Right atrium auricular region (tissue), 2 donors: Measurements from ENCODE around the gene DGKE. TPM values are rescaled to one million over a fixed set of nuclear protein-coding genes. Genes with fewer than 3 reads are reported as not detected.

Experiments
- DNase-seq: peaks from one replicate; pipeline ENCODE4 v3.0.0-alpha.2; 2019; ENCODE audit warnings: low spot score
- H3K27ac ChIP-seq, 2 donors: fragments of 200-600 bp; sonication (generic); 1 replicate in 1 of 2; 2 replicates in 1 of 2; pipeline ENCODE4 v1.5.1; 2016 to 2019
- H3K27me3 ChIP-seq, 2 donors: fragments of 200-600 bp; sonication (generic); one replicate each; pipeline versions ENCODE4 v1.5.1 to v1.6.0; 2017 to 2019
- H3K36me3 ChIP-seq: fragments of 200-600 bp; sonication (generic); one replicate; pipeline ENCODE4 v1.5.1; 2016
- H3K4me1 ChIP-seq, 2 donors: fragments of 200-600 bp; sonication (generic); one replicate each; pipeline versions ENCODE4 v1.5.1 to v1.6.0; 2017 to 2019
- H3K4me3 ChIP-seq, 2 donors: fragments of 200-600 bp; sonication (generic); 1 replicate in 1 of 2; 2 replicates in 1 of 2; pipeline ENCODE4 v1.5.1; 2017 to 2019; ENCODE audit warnings: mild to moderate bottlenecking in 1 of 2, moderate library complexity in 1 of 2
- H3K9me3 ChIP-seq, 2 donors: fragments of 200-600 bp; sonication (generic); one replicate each; pipeline ENCODE4 v1.5.1; 2019
- total RNA-seq, 2 donors: library from RNA; depleted of rRNA; stranded (reverse); fragments of >200 nt; gene quantifications; one replicate each; pipeline ENCODE4 v1.1.0, GENCODE V29; 2016
- TF ChIP-seq, protein P1 (sequence below), 2 donors: fragments of 200-600 bp; sonication (generic); IDR thresholded peaks; one replicate each; pipeline ENCODE4 v1.5.1; 2019; ENCODE audit warnings: antibody characterized with exemption in 2 of 2

Gene DGKE
- total RNA-seq, 2 donors from 2014 or later, result 3.4 to 3.7 TPM

DNA sequence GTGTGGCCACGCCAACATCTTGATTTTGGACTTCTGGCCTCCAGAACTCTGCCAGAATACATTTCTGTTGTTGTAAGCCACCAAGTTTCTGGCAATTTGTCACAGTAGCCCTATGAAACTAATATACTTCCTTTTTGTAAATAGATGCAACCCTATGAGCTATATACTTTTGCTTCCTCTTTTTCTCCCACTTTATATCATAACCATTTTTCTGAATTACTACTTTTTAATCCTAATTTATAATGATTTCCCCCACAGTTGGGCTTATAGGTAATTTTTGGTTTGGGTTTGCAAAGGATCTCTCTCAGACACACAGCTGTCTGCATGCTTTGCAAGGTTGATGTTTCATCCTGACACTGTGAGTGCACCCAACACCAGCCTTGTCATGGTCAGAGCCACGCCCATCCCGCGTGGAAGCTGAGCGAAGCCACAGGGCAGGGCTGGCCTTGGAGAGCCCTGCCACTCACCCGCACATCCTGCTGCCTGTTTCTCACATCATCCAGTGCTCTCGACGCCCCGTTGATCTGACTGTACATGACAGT, 74.1 kb downstream of the DGKE start:
- Histone ChIP-seq H3K27me3 (no peaks in the 10 kb centered on the region), H3K27ac (peak overlapping the region in 1 of 2 donors; percentile 18), H3K36me3 (peaks cover 45% of the 10 kb centered on the region), H3K4me3 (no peak overlapping the region), H3K4me1 (peaks cover 0 to 43% of the 10 kb centered on the region in 2 donors), H3K9me3 (no peaks in the 10 kb centered on the region)
- TF ChIP-seq, protein P1, sequence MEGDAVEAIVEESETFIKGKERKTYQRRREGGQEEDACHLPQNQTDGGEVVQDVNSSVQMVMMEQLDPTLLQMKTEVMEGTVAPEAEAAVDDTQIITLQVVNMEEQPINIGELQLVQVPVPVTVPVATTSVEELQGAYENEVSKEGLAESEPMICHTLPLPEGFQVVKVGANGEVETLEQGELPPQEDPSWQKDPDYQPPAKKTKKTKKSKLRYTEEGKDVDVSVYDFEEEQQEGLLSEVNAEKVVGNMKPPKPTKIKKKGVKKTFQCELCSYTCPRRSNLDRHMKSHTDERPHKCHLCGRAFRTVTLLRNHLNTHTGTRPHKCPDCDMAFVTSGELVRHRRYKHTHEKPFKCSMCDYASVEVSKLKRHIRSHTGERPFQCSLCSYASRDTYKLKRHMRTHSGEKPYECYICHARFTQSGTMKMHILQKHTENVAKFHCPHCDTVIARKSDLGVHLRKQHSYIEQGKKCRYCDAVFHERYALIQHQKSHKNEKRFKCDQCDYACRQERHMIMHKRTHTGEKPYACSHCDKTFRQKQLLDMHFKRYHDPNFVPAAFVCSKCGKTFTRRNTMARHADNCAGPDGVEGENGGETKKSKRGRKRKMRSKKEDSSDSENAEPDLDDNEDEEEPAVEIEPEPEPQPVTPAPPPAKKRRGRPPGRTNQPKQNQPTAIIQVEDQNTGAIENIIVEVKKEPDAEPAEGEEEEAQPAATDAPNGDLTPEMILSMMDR (IDR thresholded peaks at IDR 0.05), result no peak
- no peak for DNase-seq

DNA sequence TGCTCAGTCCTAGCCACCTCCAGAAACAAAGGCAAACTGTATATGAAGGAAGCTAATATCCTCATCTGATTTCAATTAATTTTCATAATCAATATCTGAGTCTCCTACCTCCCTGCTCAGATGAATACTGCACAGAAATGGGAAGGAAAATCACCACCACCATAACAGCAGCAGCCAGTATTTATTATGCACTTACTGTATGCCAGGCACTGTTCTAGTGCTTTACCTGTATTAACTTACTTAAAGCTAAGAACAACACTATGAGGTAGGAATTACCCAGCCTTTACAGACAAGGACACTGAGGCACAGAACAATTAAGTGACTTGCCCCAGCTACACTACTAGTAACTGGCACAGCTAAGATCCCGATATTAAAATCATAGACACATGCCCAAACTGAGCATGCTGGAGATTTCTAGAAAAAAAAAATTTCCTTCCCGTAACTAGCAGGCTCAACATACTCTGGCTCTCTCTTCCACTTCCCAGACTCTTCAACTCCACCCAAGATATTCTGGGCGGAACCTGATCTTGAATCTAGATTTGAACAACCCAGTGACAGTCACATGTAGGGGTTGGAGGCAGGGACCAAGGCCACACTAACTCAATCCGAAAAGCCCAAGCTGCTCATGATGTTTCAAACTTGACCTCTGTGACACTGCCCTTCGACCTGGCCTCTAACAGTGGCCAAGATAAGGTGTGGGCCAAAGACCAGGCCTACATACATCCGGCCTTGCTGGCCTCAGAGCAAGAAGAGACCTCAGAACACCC, 76.0 kb downstream of the DGKE start:
- Histone ChIP-seq H3K9me3 (no peaks in the 10 kb centered on the region), H3K36me3 (peaks cover 27% of the 10 kb centered on the region), H3K27ac (peak overlapping the region; percentile 20 to 86), H3K27me3 (no peaks in the 10 kb centered on the region), H3K4me3 (no peak overlapping the region), H3K4me1 (peaks cover 0 to 47% of the 10 kb centered on the region in 2 donors)
- TF ChIP-seq, protein P1 (IDR thresholded peaks at IDR 0.05), result no peak
- DNase-seq, result peak; percentile 73

DNA sequence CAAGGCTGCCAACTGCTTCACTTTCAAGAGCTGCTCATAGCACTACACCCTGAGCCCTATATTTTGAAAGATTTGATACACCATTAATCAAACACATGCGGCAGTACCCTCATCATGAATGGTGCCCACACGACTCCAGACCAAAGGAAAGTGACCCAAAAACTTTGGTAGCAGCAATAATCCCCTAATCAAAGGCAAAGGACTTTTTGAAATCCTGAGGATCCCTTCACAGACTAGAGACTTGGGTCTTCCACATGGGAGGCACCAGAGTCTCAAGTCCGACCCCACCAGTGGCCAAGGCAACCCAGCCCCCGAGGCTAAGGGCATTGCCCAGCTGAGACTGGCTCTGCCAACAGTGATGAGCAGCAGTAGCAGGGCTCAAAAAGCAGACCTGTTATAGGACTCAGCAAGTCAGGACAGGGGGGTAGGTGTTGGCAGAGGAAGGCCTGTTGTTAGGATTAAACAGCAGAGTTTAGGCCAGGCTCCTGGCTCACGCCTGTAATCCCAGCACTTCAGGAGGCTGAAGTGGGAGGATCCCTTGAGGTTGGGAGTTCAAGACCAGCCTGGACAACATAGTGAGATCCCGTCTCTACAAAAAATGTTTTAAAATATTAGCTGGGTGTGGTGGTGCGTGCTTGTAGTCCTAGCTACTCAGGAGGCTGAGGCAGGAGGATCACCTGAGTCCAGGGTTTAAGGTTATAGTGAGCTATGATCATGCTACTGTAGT, 76.7 kb downstream of the DGKE start:
- Histone ChIP-seq H3K27ac (peak overlapping the region; percentile 20 to 86), H3K4me1 (peaks cover 0 to 54% of the 10 kb centered on the region in 2 donors), H3K4me3 (no peak overlapping the region)

DNA sequence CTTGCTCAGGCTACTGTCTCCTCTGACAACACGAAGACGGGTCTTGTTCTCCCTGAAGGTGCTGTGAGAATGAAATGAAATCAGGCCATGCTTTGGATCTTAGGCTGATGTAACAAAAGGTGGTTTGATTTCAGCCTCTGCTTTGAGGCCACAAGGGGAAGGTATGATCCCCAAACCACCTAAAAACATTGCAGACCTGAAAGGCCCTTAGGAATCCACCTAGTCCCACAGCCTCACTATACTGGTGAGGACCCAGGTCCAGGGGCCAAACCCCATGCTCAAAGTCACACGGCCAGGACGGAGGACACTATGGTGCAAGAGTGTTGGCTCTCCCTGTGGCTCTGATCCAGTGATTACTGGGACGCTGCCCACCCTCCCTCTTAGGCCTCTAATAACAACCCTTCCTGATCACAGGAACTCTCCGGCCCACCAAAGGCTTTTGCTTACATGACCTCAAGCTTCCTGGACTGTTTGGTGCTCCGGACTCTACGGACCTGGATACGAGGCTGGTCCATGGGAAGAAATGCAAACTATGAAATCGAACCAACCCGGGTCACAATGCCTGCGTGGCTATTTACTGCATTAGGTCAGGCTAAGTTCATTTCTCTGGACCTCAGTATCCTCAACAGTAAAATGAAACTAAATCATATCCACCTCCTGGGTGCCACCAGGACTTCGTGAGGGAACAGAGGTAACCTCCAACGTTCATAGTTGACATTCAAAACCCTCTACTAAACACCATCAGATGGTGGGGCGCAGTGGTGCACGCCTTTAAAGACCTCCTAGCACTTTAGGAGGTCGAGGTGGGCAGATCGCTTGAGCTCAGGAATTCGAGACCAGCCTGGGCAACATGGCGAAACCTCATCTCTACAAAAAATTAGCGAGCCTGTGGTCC, 78.4 kb downstream of the DGKE start:
- no peaks in the 10 kb centered on the region for H3K9me3 ChIP-seq
- peak overlapping the region; percentile 77 to 83 for H3K4me3 ChIP-seq
- H3K4me1 ChIP-seq, result peaks cover 0 to 58% of the 10 kb centered on the region in 2 donors
- DNase-seq, result peak; percentile 82
- H3K27me3 ChIP-seq, result no peaks in the 10 kb centered on the region
- peaks cover 5% of the 10 kb centered on the region for H3K36me3 ChIP-seq
- TF ChIP-seq, protein P1 (IDR thresholded peaks at IDR 0.05), result no peak
- peak overlapping the region; percentile 83 to 86 for H3K27ac ChIP-seq

More for the DNA sequence above, 76.7 kb downstream of the DGKE start:
- DNase-seq, result no peak
- Histone ChIP-seq H3K27me3 (no peaks in the 10 kb centered on the region), H3K36me3 (peaks cover 22% of the 10 kb centered on the region), H3K9me3 (no peaks in the 10 kb centered on the region)
- TF ChIP-seq, protein P1 (IDR thresholded peaks at IDR 0.05), result no peak

DNA sequence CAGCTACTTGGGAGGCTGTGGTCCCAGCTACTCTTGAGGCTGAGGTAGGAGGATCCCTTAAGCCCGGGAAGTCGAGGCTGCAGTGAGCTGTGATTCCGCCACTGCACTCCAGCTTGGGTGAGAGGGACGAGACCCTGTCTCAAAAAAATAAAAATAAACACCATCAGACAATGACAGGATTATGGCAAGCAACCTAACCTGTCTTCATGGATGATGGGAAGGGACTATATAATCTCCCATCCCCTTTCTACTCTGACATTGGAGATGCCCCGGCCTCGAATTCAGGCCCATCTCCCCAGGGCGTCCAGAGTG, 79.0 kb downstream of the DGKE start:
- DNase-seq, result no peak
- Histone ChIP-seq H3K9me3 (no peaks in the 10 kb centered on the region), H3K27me3 (no peaks in the 10 kb centered on the region), H3K36me3 (no peaks in the 10 kb centered on the region), H3K27ac (peak overlapping the region; percentile 83 to 86), H3K4me3 (peak overlapping the region; percentile 77 to 83), H3K4me1 (peaks cover 0 to 58% of the 10 kb centered on the region in 2 donors)
- TF ChIP-seq, protein P1 (IDR thresholded peaks at IDR 0.05), result no peak
